ENCODE results near the gene ZNF319.

GRCh38 chr16:57985204-57986181 is 15.0 kb downstream of the ZNF319 start:
- TF ChIP-seq GATA3 (IDR thresholded peaks at IDR 0.05; ENCODE audit: low read depth, low read length), result no peak
- TF ChIP-seq GATA2 (IDR thresholded peaks at IDR 0.05; ENCODE audit: low read depth, low read length), result no peak

Measured in SH-SY5Y (cell line).